Skeletal muscle satellite cell (primary cell): Measurements from ENCODE around the gene ZNF865.

ENCODE experiments used
- H3K27me3 ChIP-seq: 2 replicates; pipeline ENCODE4 v1.7.0; 2013; ENCODE audit warnings: low read length; ENCODE audit not compliant: control insufficient read depth, insufficient read depth
- H3K36me3 ChIP-seq: 2 replicates; pipeline ENCODE4 v1.7.0; 2013; ENCODE audit warnings: mild to moderate bottlenecking, control low read depth, low read length; ENCODE audit not compliant: insufficient read depth
- H3K4me1 ChIP-seq: 2 replicates; pipeline ENCODE4 v1.7.0; 2013; ENCODE audit warnings: low read length; ENCODE audit not compliant: control insufficient read depth, insufficient read depth
- H3K4me2 ChIP-seq: 2 replicates; pipeline ENCODE4 v1.7.0; 2013; ENCODE audit warnings: mild to moderate bottlenecking, low read length
- H3K4me3 ChIP-seq: 2 replicates; pipeline ENCODE4 v1.7.0; 2013; ENCODE audit warnings: low read length
- H3K9ac ChIP-seq: 2 replicates; pipeline ENCODE4 v1.7.0; 2013; ENCODE audit warnings: mild to moderate bottlenecking, low read depth, low read length, moderate library complexity
- H3K9me3 ChIP-seq: replicated peaks from 2 replicates; pipeline ENCODE4 v1.7.0; 2013; ENCODE audit warnings: mild to moderate bottlenecking, control low read depth, low read length

The ZNF865 gene

DNA sequence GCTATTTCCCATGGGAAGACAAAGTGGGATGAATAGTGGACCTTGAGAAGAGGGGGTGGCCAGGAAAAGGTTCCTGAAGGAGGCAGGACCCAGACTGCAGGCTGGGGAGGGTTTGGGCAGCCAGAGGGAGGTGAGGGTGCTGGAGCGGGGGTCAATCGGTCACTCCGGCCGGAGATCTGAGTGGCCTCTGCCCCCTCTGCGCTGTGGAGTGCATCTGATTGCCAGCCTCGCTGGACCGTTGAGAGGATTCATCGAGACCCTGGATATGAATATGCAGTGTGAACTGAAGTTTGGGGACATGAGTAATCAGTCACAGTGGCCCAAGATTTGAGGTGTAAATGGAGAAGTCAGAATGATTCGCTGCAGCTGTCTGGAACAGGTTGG is 29.9 kb downstream of the ZNF865 start:
- Histone ChIP-seq H3K27me3 (no peaks in the 10 kb centered on the region), H3K4me1 (peaks cover 24% of the 10 kb centered on the region), H3K4me3 (peak overlapping the region; percentile 85), H3K36me3 (no peaks in the 10 kb centered on the region), H3K9me3 (no peaks in the 10 kb centered on the region), H3K4me2 (peak overlapping the region; percentile 87), H3K9ac (peak overlapping the region; percentile 99)

DNA sequence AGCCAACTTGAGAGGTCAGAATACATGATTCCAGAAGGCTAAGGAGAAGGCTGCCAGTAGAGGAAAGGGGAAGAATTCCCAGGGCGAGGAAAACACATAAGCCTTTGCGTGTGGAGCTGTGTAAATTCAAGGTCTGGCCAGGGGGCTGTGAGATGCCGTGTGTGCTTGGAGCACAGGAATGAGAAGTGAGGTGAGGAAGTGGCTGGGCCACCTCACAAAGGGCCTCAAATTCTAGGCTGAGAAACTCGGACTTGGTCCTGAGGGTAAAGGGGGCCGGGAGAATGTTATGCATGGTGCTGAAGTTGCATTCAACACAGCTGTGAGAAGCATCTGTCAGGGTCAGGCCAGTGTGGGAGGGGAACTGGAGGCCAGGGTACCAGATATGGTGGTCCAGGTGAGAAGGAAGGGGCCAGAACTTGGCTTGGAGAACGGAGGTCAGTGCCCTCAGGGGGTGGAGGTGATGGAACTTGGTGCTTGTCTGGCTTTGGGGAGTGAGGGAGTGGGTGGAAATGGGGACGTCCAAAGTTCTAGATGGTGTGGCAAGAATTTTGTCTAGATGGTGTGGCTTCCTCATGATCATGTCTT is 30.5 kb downstream of the ZNF865 start:
- Histone ChIP-seq H3K4me2 (peak overlapping the region; percentile 87), H3K9ac (peak overlapping the region; percentile 99), H3K9me3 (no peaks in the 10 kb centered on the region), H3K4me1 (peaks cover 27% of the 10 kb centered on the region), H3K4me3 (peak overlapping the region; percentile 85), H3K27me3 (no peaks in the 10 kb centered on the region), H3K36me3 (no peaks in the 10 kb centered on the region)

DNA sequence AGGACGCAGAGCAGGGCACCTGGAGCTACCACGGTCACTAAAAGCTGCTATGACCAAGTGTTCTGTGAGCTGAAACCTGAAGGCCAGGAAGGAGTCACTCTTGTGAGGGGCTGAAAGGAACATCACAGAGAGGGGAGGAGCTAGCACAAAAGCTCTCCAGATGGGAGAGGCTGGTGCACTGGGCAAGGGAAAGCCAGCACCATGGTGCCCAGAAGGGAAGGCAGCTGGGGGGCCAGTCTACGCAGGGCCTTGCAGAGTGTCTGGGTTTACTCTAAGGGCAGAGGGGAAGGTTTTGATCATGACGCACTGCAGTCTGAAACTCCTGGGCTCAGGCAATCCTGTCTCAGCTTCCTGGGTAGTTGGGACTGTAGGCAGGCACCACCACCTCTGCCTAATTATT is 31.3 kb downstream of the ZNF865 start:
- H3K27me3 ChIP-seq: no peaks in the 10 kb centered on the region
- no peaks in the 10 kb centered on the region for H3K36me3 ChIP-seq
- peak overlapping the region; percentile 85 for H3K4me3 ChIP-seq
- H3K4me1 ChIP-seq: peaks cover 27% of the 10 kb centered on the region
- no peak overlapping the region for H3K9ac ChIP-seq
- no peaks in the 10 kb centered on the region for H3K9me3 ChIP-seq
- H3K4me2 ChIP-seq: peak overlapping the region; percentile 87

DNA sequence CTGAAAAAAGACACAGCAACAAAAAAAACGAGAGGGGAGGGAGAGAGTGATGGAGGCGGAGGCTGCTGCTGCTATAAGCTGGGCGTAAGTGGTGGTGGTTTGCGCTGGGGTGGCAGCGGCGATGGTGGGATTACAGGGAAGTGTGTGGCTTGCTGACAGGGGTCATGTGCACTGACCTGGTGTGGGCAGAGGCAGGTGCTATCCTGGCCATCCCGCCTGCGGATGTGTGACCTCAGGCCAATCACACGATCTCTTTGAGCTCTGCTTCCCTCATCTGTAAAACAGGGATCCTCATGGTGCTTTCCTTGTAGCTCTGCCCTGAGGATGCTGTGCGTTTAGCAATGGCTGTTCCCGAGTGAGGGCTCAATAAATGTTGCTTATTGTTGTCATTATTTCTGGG is 32.1 kb downstream of the ZNF865 start:
- no peaks in the 10 kb centered on the region for H3K27me3 ChIP-seq

DNA sequence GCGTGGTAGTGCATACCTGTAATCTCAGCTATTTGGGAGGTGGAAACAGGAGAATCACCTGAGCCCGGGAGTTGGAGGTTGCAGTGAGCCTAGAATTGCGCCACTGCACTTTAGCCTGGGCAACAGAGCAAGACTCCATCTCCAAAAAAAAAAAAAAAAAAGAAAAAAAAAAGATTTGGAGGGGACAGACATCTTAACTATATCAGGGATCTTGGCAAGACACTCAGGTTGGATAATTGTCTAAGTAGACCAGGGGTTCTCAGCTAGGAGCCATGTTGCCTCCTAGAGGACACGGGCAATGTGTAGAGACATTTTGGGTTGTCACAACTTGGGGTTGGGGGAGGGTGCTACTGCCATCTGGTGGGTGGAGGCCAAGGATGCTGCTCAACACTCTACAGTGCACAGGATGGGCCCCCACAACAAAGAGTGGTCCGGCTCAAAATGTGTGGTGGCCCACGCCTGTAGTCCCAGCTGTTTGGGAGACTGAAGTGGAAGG is 33.5 kb downstream of the ZNF865 start:
- H3K36me3 ChIP-seq: no peaks in the 10 kb centered on the region
- H3K9me3 ChIP-seq: no peaks in the 10 kb centered on the region
- no peak overlapping the region for H3K4me2 ChIP-seq
- H3K27me3 ChIP-seq: no peaks in the 10 kb centered on the region
- H3K4me3 ChIP-seq: no peak overlapping the region
- H3K4me1 ChIP-seq: peaks cover 40% of the 10 kb centered on the region
- H3K9ac ChIP-seq: no peak overlapping the region

More for the DNA sequence above, 32.1 kb downstream of the ZNF865 start:
- H3K36me3 ChIP-seq: no peaks in the 10 kb centered on the region
- H3K9me3 ChIP-seq: no peaks in the 10 kb centered on the region
- H3K4me3 ChIP-seq: no peak overlapping the region
- no peak overlapping the region for H3K9ac ChIP-seq
- no peak overlapping the region for H3K4me2 ChIP-seq
- peaks cover 33% of the 10 kb centered on the region for H3K4me1 ChIP-seq

DNA sequence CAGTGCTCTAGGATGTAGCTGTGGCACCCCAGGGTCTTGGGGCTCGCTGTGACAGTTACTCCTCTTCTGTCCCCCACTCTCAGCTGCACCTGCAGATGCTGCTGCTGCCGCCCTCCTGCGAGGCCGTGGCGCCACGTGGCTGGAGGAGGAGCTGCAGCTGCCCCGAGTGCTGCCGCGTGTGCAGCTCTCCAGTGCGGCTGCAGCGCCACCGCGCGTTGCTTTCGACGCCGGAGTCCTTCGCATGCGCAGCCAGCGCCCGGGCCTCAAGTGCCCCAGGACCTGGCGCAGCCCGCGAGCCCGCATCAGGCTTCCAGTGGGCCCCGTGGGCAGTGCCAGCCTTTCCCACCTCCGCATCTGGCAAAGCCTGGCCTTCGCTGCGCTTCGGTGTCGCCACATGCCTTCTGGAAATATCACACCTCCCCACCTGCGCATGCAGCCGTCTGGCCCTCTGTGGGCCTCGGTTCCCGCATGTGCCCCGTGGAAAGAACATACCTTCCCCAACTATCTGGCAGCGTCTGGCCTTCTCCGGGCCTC is 34.7 kb downstream of the ZNF865 start:
- Histone ChIP-seq H3K9me3 (no peaks in the 10 kb centered on the region), H3K27me3 (no peaks in the 10 kb centered on the region), H3K9ac (peak overlapping the region; percentile 90), H3K4me2 (peak overlapping the region; percentile 92), H3K4me3 (peak overlapping the region; percentile 94), H3K4me1 (peaks cover 46% of the 10 kb centered on the region), H3K36me3 (peaks cover 7% of the 10 kb centered on the region)

DNA sequence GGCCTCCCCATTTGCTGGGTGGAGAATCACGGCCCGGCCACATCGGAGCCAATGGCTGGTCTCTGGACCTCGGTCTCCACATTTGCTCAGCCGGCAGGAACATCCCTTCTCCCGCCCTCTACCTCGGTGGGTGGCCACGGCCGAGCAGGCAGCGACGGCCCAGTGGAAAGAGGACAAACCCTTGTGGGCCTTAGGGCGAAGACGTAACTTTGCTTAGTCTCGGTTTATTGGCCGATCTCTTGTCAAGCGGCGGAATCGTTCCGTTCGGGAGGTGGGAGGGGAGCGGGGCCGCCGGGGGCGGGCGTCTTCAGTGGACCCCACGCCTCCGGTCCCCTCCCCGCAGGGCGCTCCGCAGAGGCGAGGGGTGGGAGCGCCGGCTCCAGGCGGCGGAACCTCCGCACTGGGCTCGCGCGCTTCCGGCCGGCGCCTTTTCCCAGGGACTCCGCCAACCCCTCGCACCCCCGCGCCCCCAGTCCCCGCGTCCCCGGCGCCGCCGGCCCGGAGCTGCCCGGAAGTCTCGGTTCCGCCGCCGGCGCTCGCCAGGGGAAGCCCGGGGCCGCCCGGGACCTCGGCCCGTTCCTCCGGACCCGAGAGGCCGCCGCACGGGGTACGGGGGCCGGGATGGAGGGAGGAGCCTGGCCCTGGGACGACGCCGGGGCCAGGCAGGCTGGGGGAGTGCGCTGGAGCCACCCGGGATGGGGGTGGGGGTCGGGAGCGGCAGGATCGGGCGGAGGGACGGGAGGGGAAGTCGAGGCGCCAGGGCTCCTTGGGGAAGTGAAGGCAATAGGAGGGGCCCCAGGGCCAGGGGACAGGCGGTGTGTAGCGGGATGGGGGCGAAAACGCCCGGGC is 35.4 kb downstream of the ZNF865 start, which contains the start of gene ZNF580:
ZNF580 (plus strand) TSS at position 426 of the 849 bp plus-strand sequence. CDS start 1,507 bp downstream, outside the sequence.
- Histone ChIP-seq H3K4me3 (peak within 1 kb of the TSS; percentile 94), H3K4me1 (peaks cover 46% of the 10 kb centered on the region), H3K27me3 (no peaks in the 10 kb centered on the region), H3K4me2 (peak within 1 kb of the TSS; percentile 92), H3K36me3 (peaks cover 12% of the 10 kb centered on the region), H3K9ac (peak within 1 kb of the TSS; percentile 90), H3K9me3 (no peaks in the 10 kb centered on the region)

DNA sequence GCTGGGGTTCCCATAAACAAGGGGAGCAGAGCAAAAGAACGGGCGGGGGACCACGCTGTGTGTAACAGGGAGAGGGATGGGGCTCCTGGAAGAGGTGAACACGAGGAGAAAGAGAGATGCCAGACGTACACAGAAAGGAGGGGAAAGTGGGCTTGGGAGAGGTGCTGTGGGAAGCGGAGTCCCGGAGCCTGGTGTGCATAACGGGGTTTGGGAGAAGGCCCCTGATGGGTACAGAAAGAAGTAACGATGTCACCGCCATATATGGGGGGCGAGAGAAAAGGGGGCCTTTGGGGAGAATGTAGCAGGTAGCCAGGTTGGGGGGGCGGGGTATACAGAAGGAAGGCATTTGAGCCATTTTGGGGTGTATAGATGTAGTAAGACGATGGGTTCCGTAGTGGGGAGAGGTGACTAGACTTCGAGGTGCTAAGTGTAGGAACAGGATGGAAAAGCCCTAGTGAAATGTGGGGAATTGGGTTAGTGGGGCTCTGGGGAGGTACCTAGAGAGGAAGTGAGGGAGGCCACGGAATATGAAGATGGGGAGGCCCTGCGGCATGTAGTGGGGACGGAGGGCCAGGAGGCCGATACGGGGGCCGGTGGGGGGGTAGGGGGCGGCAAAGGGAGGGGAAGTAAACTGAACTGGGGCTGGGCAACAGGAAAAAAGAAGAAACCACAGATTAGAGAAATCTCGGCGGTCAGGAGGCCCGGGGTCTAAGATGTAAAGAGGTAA is 36.1 kb downstream of the ZNF865 start:
- H3K27me3 ChIP-seq: no peaks in the 10 kb centered on the region
- H3K9ac ChIP-seq: peak overlapping the region; percentile 90
- H3K4me3 ChIP-seq: peak overlapping the region; percentile 94
- H3K4me2 ChIP-seq: peak overlapping the region; percentile 92
- H3K4me1 ChIP-seq: peaks cover 38% of the 10 kb centered on the region
- H3K9me3 ChIP-seq: no peaks in the 10 kb centered on the region
- H3K36me3 ChIP-seq: peaks cover 12% of the 10 kb centered on the region

DNA sequence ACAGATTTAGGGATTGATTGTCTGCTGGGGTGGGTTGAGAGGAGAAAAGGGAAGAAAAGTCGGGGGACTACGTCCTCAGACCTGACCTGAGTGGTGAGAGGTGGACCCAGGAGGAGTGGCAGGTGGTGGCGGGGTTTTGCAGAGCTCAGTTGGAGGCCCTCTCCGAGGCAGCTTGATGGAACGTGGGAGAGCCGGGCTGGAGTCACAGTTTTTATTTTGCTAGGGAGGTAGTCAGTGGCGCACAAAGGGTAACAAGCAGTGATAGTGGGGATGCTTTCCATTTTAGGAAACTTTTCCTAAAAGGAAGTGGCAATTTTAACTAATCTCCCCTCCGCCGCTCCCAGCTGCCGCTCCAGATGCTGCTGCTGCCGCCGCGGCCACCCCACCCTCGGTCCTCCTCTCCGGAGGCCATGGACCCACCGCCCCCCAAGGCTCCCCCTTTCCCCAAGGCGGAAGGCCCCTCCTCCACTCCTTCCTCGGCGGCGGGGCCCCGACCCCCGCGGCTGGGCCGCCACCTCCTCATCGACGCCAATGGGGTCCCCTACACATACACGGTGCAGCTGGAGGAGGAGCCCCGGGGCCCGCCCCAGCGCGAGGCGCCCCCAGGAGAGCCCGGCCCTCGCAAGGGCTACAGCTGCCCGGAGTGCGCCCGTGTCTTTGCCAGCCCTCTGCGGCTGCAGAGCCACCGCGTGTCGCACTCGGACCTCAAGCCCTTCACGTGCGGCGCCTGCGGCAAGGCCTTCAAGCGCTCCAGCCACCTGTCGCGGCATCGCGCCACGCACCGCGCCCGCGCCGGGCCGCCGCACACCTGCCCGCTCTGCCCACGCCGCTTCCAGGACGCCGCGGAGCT is 36.9 kb downstream of the ZNF865 start:
- Histone ChIP-seq H3K9ac (peak overlapping the region; percentile 90), H3K4me2 (peak overlapping the region; percentile 92), H3K4me3 (peak overlapping the region; percentile 94), H3K36me3 (peaks cover 12% of the 10 kb centered on the region), H3K9me3 (no peaks in the 10 kb centered on the region), H3K27me3 (no peaks in the 10 kb centered on the region), H3K4me1 (peaks cover 42% of the 10 kb centered on the region)

DNA sequence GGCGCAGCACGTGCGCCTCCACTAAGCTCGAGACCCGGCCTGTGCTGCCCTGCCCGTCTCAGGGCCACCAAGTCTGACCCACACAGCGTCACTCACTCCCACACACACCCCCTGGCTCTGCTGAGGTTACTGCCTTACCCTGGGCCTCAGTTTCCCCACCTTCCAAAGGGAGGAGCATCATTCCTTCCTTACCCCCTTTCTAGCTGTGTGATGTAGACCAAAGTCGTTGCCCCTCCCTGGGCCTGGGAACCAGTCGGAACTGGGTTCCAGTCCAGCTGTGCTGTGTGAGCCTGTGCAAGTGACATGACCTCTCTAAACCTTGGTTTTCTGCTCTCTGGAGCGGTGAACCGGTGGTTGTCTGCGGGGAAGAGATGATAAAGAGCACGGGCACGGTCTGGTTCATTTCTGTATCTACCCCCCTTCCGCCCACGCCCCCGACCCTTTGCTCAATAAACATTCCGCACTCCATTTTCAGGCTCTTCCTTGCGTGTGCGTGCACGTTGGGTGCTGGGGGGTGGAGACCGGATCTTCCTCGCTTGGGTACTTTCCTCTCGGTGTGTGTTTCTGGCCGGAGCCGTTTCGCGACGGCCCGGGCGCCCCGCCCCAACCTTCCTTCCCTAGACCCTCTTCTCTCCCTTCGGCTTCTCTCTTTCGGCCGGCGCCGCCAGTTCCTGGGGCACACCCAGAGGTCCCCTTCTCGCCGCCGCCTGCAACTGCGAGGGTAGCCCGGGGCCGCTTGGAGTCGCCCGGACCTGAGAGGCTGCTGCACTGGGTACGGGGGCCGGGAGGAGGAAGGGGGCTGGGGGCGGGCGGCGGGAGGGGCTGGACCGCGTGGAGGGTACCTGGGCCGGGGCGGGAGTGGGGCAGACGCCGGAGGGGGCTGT is 37.8 kb downstream of the ZNF865 start, which contains the start of gene ZNF581:
ZNF581 (plus strand) TSS at position 647 of the 884 bp plus-strand sequence. CDS start 923 bp downstream, outside the sequence.
- Histone ChIP-seq H3K9me3 (no peaks in the 10 kb centered on the region), H3K4me1 (peaks cover 46% of the 10 kb centered on the region), H3K9ac (peak within 1 kb of the TSS; percentile 90), H3K4me2 (peak within 1 kb of the TSS; percentile 92), H3K27me3 (no peaks in the 10 kb centered on the region), H3K36me3 (peaks cover 12% of the 10 kb centered on the region), H3K4me3 (peak within 1 kb of the TSS; percentile 94)
